Kidney epithelial cell (primary cell): ENCODE data around the gene MR1. TPM values are rescaled to one million over a fixed set of nuclear protein-coding genes. Genes with fewer than 3 reads are reported as not detected.

Experiments used
- DNase-seq: peaks from one replicate; pipeline ENCODE4 v3.0.0-alpha.2; 2010; ENCODE audit warnings: low read depth
- H3K27me3 ChIP-seq: 2 replicates; pipeline ENCODE4 v1.6.0; 2011; ENCODE audit warnings: low read length; ENCODE audit not compliant: control insufficient read depth, insufficient read depth
- H3K36me3 ChIP-seq: 2 replicates; pipeline ENCODE4 v1.5.1; 2011; ENCODE audit warnings: low read length; ENCODE audit not compliant: control insufficient read depth, insufficient read depth
- H3K4me3 ChIP-seq: 2 replicates; pipeline ENCODE4 v1.5.1; 2011; ENCODE audit warnings: low read depth, mild to moderate bottlenecking, control low read depth, low read length
- total RNA-seq: library from RNA; depleted of rRNA; stranded (reverse); fragments of >200 nt; gene quantifications from 2 replicates; pipeline ENCODE4 v1.2.3, GENCODE V29; 2015
- TF ChIP-seq, protein P1 (sequence below): IDR thresholded peaks from 2 replicates; pipeline ENCODE4 v1.5.1; 2011; ENCODE audit warnings: mild to moderate bottlenecking, moderate library complexity, low read length, control low read depth, inconsistent platforms; ENCODE audit not compliant: insufficient read depth, poor library complexity, severe bottlenecking

Gene MR1
- total RNA-seq, 1 donor from 2014 or later: 2.5 TPM

DNA sequence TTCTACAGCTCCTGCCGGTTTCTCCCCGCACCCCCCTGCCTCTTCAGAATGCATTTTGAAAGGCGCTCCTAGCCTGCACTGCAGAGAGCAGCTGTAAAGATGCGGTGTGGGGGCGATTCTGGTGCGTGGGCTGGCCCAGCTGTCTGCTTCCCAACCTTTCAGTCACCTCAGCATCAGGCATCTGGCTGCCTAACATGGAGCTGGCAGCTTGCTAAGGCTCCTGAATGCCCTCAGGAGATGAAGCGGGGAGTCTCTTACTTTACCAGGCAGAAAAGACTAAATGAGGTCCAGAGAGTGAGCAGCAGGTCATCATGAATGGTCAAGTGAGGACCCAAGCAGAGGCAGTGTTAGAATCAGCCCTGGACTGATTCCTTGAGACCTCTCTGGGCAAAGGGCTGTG lies 63.5 kb downstream of the MR1 start:
- TF ChIP-seq, protein P1, sequence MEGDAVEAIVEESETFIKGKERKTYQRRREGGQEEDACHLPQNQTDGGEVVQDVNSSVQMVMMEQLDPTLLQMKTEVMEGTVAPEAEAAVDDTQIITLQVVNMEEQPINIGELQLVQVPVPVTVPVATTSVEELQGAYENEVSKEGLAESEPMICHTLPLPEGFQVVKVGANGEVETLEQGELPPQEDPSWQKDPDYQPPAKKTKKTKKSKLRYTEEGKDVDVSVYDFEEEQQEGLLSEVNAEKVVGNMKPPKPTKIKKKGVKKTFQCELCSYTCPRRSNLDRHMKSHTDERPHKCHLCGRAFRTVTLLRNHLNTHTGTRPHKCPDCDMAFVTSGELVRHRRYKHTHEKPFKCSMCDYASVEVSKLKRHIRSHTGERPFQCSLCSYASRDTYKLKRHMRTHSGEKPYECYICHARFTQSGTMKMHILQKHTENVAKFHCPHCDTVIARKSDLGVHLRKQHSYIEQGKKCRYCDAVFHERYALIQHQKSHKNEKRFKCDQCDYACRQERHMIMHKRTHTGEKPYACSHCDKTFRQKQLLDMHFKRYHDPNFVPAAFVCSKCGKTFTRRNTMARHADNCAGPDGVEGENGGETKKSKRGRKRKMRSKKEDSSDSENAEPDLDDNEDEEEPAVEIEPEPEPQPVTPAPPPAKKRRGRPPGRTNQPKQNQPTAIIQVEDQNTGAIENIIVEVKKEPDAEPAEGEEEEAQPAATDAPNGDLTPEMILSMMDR: no peak
- no peaks in the 10 kb centered on the region for H3K36me3 ChIP-seq
- DNase-seq: no peak

DNA sequence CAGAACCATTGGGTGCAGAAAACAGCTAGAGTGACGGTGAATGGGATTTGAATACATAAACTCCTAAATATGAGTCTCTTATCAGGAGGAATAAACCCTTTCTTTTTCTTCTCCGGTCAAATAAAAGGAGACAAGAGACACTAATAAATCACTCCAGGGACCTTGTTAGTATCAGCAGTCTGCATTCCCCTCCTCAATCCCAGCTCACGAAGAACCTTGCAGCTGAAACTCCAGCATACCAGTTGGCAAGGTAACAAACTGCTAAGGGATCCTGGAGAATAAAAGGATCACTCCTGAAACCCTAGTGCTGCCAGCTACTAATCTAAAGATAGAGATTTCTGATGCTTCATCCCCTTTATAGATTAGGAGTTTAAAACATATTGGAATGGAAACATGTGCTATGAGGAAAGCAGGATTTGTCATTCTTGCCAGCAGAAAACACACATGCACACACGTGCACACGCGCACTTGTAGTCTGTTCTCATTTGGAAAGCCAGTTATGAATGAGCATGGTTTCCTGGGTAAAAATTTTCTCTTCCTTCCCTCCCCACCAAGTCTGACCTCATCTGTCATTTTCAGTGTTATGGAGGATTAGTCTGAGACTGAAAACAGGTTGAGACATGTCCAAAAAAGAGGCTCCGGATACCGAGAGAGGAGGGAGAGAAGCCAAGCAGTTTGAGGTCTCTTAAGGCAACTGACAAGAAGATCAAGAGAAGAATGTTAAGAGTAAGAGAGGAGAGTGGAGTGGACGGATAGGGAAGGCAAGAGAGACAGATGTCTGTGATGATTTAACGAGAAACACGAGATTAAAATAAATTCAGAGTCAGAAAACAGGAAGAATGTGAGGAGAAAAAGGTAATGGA lies 65.6 kb downstream of the MR1 start:
- no peak for DNase-seq
- TF ChIP-seq, protein P1: no peak

More for the DNA sequence above, 63.5 kb downstream of the MR1 start:
- no peak overlapping the region for H3K4me3 ChIP-seq
- no peaks in the 10 kb centered on the region for H3K27me3 ChIP-seq

DNA sequence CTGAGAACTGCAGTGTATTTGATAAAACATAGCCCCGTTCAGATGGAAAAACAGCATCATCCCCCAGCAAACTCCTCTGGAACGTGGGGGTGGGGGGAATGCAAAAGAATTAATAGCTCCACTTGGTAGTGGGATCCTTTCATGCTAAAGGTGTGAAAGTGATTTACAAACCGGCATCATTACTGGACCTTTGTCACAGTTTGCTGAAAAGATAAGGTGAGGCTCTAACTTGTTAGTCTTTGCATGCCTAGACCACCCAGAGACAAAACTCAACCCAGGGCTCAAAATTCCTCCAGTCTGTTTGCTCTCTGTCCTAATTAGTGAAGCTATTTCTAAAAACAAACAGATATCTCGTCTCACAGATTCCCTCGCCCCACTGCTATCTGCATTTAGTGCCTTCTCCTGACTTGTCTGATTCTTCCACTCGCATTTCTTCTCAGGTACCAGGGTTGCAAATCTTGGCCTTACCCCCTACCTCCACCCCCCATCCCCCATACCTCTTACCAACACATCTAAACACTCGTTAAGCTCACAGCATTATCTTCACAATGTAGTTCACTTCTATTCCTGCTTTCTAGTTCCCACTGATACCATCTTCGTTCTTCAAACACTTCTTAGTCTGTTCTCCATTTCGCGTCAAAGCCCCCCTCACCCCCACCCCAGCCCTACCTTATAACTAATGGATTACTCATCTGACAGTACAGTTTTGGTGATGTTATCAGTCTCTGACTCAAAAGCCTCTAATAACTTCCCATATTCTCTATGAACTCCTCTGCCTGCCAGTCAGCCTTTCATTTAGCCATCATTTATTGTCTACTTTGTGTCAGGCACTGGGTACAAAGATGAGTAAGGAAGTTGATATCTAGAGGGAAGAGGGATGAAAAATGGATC lies 66.5 kb downstream of the MR1 start:
- Histone ChIP-seq H3K27me3 (no peaks in the 10 kb centered on the region), H3K36me3 (no peaks in the 10 kb centered on the region), H3K4me3 (no peak overlapping the region)
- DNase-seq: no peak
- TF ChIP-seq, protein P1: no peak

More for the DNA sequence above, 65.6 kb downstream of the MR1 start:
- H3K27me3 ChIP-seq: no peaks in the 10 kb centered on the region
- H3K36me3 ChIP-seq: no peaks in the 10 kb centered on the region
- no peak overlapping the region for H3K4me3 ChIP-seq

DNA sequence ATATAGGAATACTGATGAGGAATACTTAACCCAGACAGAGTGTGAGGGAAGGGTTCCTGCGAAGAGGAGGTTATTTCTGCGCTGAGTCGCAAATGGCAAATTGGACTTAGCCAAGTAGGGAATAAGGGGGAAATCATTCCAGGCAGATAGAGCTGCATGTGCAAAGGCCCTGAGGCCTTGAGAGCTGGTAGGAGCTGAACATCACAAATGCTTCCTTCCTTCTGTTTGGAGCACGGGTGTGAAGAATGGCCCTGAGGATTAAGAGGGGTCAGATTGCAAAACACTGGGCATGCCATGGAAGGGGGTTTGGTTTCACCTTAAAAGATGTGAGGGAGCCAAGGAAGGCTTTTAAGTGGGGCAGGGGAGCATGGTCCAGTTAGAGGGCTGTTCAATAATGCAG lies 67.2 kb downstream of the MR1 start:
- TF ChIP-seq, protein P1: no peak
- no peak overlapping the region for H3K4me3 ChIP-seq
- no peaks in the 10 kb centered on the region for H3K36me3 ChIP-seq
- no peak for DNase-seq
- H3K27me3 ChIP-seq: no peaks in the 10 kb centered on the region

DNA sequence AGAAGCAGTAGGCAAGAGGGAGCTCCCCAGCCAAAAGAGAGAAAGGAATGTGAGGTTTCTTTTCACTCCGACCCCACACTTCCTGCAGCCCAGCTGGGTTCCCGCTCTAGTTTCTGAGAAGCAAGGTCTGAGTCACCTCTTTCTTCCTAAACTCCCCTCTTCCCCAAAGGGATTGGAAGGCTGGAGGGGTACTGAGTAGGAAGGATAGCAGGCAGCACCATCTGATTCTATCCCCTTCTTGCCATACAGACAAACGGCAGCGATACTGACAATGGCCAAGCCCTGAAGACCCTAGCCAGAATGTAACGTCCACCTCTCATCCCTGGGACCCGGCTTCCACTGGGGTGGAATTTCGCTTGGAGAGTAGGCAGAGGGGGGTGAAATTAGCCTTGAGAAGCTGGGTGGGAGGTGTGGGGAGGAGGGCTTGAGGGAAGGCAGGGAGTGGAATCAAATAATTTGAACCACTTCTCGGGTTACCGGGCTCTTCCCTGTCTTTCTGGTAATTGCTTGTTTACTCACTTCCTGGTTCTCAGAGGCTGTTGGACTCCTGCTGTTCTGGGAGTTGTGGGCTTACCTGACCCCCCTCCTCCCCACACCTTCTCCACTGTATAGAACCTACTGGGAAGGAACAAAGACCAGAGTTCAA lies 67.9 kb downstream of the MR1 start:
- Histone ChIP-seq H3K27me3 (no peaks in the 10 kb centered on the region), H3K4me3 (no peak overlapping the region), H3K36me3 (no peaks in the 10 kb centered on the region)
- no peak for DNase-seq
- TF ChIP-seq, protein P1: no peak
